ENCODE data around the gene ABCC4.

Gene ABCC4

DNA sequence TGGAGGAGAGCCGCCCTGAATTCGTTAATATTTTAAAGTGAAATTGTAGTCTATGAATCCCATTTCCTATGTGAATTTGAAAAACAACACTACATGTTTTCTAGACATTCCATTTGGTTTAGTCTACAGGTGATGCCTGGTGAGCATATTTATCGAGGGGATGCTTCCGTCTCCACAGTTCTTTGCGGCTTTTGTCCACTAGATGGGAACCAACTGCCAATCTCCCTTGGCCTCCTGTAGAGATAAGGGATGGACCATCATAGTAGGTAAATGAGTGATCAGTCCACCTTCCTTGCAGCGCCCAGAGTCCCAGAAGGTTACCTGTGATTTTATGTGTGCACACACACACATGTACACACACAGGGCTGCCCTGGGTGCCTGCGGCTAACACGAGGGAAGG lies 299.1 kb downstream of the ABCC4 start:
- no peaks in the 10 kb centered on the region for H3K9me3 ChIP-seq (ENCODE audit: control insufficient read depth, low read length)
- H3K27me3 ChIP-seq (replicated peaks; ENCODE audit: control insufficient read depth, insufficient read depth, low read length): no peaks in the 10 kb centered on the region
- H3K4me1 ChIP-seq (ENCODE audit: control insufficient read depth, insufficient read depth, low read length): peaks cover 14% of the 10 kb centered on the region
- no peaks in the 10 kb centered on the region for H3K36me3 ChIP-seq (ENCODE audit: control insufficient read depth, insufficient read depth, low read length, severe bottlenecking)
- no peak for DNase-seq (ENCODE audit: low read depth)
- no peak overlapping the region for H3K9ac ChIP-seq (ENCODE audit: low read length)
- no peak overlapping the region for H3K4me3 ChIP-seq (ENCODE audit: low read length)

DNA sequence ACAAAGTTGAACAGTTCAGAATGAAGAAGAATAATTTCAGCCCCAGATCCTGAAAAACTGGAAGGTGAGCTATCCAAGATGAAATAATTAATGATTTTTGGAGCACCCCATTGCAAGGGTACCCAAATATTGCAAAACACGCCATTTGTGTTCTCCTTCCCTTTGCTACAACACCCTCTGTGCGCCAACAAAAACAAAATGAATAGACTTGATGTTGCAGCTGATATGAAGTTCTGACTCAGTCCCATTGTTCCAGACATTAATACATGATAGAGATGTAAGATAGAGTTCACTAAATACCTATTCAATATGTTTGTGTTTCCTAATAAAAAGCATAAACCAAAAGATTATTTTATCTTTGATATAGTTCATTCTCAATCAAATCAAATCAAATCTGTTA lies 301.4 kb downstream of the ABCC4 start:
- no peak overlapping the region for H3K9ac ChIP-seq (ENCODE audit: low read length)
- peak; percentile 3 for DNase-seq (ENCODE audit: low read depth)
- H3K36me3 ChIP-seq (ENCODE audit: control insufficient read depth, insufficient read depth, low read length, severe bottlenecking): no peaks in the 10 kb centered on the region
- no peaks in the 10 kb centered on the region for H3K27me3 ChIP-seq (replicated peaks; ENCODE audit: control insufficient read depth, insufficient read depth, low read length)
- no peak overlapping the region for H3K4me3 ChIP-seq (ENCODE audit: low read length)
- peaks cover 15% of the 10 kb centered on the region for H3K4me1 ChIP-seq (ENCODE audit: control insufficient read depth, insufficient read depth, low read length)
- no peaks in the 10 kb centered on the region for H3K9me3 ChIP-seq (ENCODE audit: control insufficient read depth, low read length)

DNA sequence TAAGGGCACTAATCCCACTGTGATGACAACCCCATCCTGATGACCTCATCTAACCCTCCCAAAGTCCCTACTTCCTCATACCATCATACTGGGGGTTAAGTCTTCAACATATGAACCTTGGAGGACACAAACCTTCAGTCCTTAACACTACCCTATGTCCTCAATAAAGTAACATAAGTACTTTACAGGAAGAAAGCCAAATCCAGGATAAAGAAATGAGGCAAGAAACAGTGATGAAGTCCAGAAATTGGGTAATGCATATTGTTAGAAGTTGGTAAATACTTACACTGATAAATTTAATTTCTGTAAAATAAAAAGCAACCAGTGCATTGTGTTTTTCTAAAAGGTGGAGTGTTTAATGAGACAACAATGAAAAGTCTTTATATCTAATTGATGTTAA lies 304.1 kb downstream of the ABCC4 start:
- H3K9ac ChIP-seq (ENCODE audit: low read length): no peak overlapping the region
- H3K27me3 ChIP-seq (replicated peaks; ENCODE audit: control insufficient read depth, insufficient read depth, low read length): no peaks in the 10 kb centered on the region
- H3K4me3 ChIP-seq (ENCODE audit: low read length): no peak overlapping the region
- peaks cover 19% of the 10 kb centered on the region for H3K4me1 ChIP-seq (ENCODE audit: control insufficient read depth, insufficient read depth, low read length)
- no peaks in the 10 kb centered on the region for H3K9me3 ChIP-seq (ENCODE audit: control insufficient read depth, low read length)
- peak; percentile 22 for DNase-seq (ENCODE audit: low read depth)
- no peaks in the 10 kb centered on the region for H3K36me3 ChIP-seq (ENCODE audit: control insufficient read depth, insufficient read depth, low read length, severe bottlenecking)

DNA sequence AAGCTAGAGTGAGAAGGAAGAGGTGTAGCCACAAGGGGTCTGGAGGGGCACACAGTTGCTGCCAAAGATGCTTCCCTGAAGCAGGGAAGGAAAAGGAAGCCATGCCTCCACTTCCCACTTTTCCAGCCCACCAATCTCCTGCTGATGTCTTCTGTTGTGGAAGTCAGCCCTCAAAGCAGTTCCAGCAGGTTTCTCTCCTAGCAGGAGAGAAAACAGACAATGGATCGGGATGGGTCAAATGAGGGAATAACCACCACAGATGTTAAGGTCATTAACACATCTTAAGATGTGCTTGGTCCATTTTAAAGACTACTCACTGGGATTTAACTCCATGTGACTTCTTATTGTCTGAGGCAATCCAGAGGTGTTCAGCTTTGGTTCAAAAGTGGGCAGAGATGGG lies 304.8 kb downstream of the ABCC4 start:
- no peaks in the 10 kb centered on the region for H3K9me3 ChIP-seq (ENCODE audit: control insufficient read depth, low read length)
- H3K36me3 ChIP-seq (ENCODE audit: control insufficient read depth, insufficient read depth, low read length, severe bottlenecking): no peaks in the 10 kb centered on the region
- H3K4me3 ChIP-seq (ENCODE audit: low read length): no peak overlapping the region
- H3K27me3 ChIP-seq (replicated peaks; ENCODE audit: control insufficient read depth, insufficient read depth, low read length): no peaks in the 10 kb centered on the region
- H3K4me1 ChIP-seq (ENCODE audit: control insufficient read depth, insufficient read depth, low read length): peaks cover 22% of the 10 kb centered on the region
- H3K9ac ChIP-seq (ENCODE audit: low read length): no peak overlapping the region
- DNase-seq (ENCODE audit: low read depth): no peak

DNA sequence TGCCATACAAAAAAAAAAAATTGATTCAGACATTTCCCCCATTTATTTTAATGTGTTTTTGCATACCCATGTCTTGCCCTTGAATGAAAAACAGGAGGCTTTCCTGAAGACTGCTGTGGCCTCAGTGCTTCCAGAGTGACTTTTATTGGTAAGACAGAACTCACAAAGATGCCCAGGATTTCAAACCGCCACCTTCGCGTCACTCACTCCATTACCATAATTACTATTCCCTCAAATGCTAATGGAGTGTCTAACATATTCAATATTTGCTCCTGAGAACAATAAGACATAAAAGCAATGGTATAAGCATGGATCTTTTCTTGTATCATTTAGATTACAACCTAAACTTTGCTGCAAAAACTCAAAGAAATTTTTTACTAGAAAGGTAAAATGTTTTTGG lies 306.7 kb downstream of the ABCC4 start:
- H3K4me3 ChIP-seq (ENCODE audit: low read length): no peak overlapping the region
- no peak for DNase-seq (ENCODE audit: low read depth)
- no peak overlapping the region for H3K9ac ChIP-seq (ENCODE audit: low read length)
- H3K27me3 ChIP-seq (replicated peaks; ENCODE audit: control insufficient read depth, insufficient read depth, low read length): no peaks in the 10 kb centered on the region
- H3K36me3 ChIP-seq (ENCODE audit: control insufficient read depth, insufficient read depth, low read length, severe bottlenecking): no peaks in the 10 kb centered on the region
- H3K9me3 ChIP-seq (ENCODE audit: control insufficient read depth, low read length): no peaks in the 10 kb centered on the region
- peaks cover 22% of the 10 kb centered on the region for H3K4me1 ChIP-seq (ENCODE audit: control insufficient read depth, insufficient read depth, low read length)

DNA sequence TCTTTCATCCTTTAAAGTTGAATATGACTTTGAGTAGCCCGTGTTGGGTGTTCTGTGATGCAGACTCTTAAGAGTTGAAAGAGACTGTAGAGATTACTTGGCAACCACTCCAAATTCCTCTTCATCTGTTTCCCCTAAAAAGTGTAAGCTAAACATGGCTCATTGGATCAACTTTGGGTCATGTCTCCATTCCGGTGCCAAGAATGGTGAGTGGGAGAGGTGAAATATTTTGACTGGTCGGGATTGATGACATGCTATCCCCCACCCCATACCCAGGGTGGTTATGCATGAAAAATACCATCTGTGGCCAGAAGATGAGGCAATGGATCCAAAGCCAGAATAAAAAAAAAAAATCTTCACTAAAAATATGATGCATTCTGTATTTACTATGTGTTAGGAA lies 307.6 kb downstream of the ABCC4 start:
- no peaks in the 10 kb centered on the region for H3K9me3 ChIP-seq (ENCODE audit: control insufficient read depth, low read length)
- H3K4me1 ChIP-seq (ENCODE audit: control insufficient read depth, insufficient read depth, low read length): peaks cover 22% of the 10 kb centered on the region
- peak; percentile 52 for DNase-seq (ENCODE audit: low read depth)
- H3K36me3 ChIP-seq (ENCODE audit: control insufficient read depth, insufficient read depth, low read length, severe bottlenecking): no peaks in the 10 kb centered on the region
- H3K27me3 ChIP-seq (replicated peaks; ENCODE audit: control insufficient read depth, insufficient read depth, low read length): no peaks in the 10 kb centered on the region
- H3K9ac ChIP-seq (ENCODE audit: low read length): no peak overlapping the region
- H3K4me3 ChIP-seq (ENCODE audit: low read length): no peak overlapping the region

DNA sequence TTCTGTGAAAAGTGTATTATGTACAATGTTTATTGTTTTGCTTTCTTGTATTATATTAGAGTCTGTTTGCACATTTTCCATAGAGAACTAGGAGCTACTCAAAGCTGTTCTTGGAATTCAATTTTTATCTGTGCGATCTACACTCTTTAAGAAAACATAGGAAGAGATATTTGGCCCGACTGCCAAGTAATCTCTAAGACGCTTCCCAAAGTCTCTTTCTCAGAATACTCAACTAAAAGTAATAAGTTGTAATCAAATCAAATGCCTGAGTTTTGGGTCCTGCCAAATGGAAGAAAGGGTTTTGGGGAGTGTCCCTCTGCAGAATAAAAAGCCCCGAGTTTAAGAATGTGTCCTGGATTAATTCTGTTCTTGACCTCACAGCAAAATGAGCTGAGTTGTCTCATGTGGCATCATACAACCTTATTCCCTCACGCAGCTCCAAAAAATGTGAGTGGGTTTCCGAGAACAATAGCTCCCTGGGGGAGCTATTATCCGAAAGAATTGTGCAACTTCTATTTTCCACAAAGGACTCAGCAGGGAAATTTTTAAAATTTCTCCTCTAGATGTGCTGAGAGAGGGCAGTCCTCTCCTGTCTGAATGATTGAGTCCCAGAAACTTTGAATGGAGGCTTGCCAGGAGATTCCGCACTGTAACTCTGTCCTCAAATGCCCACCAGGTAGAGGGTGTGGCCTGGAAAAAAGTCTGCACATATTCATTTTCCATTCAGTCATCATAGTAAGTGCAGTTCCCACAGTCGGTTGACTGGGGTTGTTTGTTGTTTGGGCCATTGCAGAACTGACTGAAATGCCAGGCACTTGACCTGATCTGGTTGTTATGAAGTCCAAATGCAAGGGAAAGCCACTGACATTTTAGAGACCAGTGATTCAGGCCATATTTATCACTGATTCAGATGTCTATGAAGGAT lies 309.0 kb downstream of the ABCC4 start:
- Histone ChIP-seq H3K4me1 (ENCODE audit: control insufficient read depth, insufficient read depth, low read length) (peaks cover 22% of the 10 kb centered on the region), H3K27me3 (replicated peaks; ENCODE audit: control insufficient read depth, insufficient read depth, low read length) (no peaks in the 10 kb centered on the region), H3K9me3 (ENCODE audit: control insufficient read depth, low read length) (no peaks in the 10 kb centered on the region), H3K36me3 (ENCODE audit: control insufficient read depth, insufficient read depth, low read length, severe bottlenecking) (no peaks in the 10 kb centered on the region), H3K9ac (ENCODE audit: low read length) (no peak overlapping the region), H3K4me3 (ENCODE audit: low read length) (peak overlapping the region; percentile 49)
- peak; percentile 53 for DNase-seq (ENCODE audit: low read depth)

DNA sequence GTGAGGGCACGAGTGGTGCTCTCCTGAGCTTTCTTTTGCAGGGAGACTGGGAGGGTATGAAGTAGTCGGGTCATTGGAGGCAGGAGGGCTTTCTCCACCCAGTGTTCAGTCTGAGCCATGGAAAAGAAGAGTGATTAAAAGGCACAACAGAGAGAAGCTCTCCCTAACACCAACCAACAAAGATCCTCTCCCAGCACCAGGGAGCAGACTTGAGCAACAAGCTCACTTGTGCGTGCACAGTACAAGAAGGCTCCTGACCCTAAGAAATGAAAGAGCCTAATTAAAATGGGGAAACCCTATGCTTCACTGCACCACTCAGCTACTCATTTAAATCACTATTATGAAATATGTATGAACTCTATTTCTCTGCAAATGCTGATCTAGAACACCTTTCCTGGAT lies 312.6 kb downstream of the ABCC4 start:
- no peaks in the 10 kb centered on the region for H3K9me3 ChIP-seq (ENCODE audit: control insufficient read depth, low read length)
- H3K4me3 ChIP-seq (ENCODE audit: low read length): no peak overlapping the region
- no peaks in the 10 kb centered on the region for H3K36me3 ChIP-seq (ENCODE audit: control insufficient read depth, insufficient read depth, low read length, severe bottlenecking)
- H3K4me1 ChIP-seq (ENCODE audit: control insufficient read depth, insufficient read depth, low read length): peaks cover 19% of the 10 kb centered on the region
- H3K27me3 ChIP-seq (replicated peaks; ENCODE audit: control insufficient read depth, insufficient read depth, low read length): no peaks in the 10 kb centered on the region
- no peak overlapping the region for H3K9ac ChIP-seq (ENCODE audit: low read length)
- peak; percentile 41 for DNase-seq (ENCODE audit: low read depth)

DNA sequence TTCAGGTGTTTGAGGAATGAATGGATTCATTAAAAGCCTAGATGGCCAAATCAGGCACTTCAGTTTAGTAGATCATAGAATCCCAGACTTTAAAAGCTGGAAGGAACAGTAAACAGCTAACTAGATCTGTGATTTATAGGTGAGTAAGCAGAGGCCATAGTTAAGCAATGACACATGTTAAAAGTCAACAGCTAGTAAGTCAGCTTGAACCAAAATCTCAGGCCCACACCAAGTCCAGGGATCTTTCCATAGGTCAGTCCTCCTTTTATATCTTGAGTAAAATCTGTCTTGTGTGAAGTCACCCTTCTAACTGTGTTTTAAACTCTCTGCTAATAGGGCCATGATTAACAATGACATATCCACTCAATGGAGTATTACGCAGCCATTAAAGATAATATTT lies 313.4 kb downstream of the ABCC4 start:
- no peaks in the 10 kb centered on the region for H3K36me3 ChIP-seq (ENCODE audit: control insufficient read depth, insufficient read depth, low read length, severe bottlenecking)
- H3K27me3 ChIP-seq (replicated peaks; ENCODE audit: control insufficient read depth, insufficient read depth, low read length): no peaks in the 10 kb centered on the region
- H3K9me3 ChIP-seq (ENCODE audit: control insufficient read depth, low read length): no peaks in the 10 kb centered on the region
- no peak for DNase-seq (ENCODE audit: low read depth)
- H3K4me3 ChIP-seq (ENCODE audit: low read length): no peak overlapping the region
- no peak overlapping the region for H3K9ac ChIP-seq (ENCODE audit: low read length)
- H3K4me1 ChIP-seq (ENCODE audit: control insufficient read depth, insufficient read depth, low read length): peaks cover 11% of the 10 kb centered on the region

DNA sequence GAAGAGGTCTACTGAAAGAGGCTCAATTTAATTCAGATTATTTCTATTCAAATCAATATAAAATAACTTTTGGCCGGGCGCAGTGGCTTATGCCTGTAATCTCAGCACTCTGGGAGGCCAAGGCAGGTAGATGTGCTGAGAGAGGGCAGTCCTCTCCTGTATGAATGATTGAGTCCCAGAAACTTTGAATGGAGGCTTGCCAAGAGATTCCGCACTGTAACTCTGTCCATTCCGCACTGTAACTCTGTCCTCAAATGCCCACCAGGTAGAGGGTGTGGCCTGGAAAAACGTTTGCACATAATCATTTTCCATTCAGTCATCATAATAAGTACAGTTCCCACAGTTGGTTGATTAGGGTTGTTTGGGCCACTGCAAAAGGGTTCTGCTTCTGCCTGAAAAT lies 314.2 kb downstream of the ABCC4 start:
- no peaks in the 10 kb centered on the region for H3K27me3 ChIP-seq (replicated peaks; ENCODE audit: control insufficient read depth, insufficient read depth, low read length)
- H3K4me3 ChIP-seq (ENCODE audit: low read length): no peak overlapping the region
- no peak overlapping the region for H3K9ac ChIP-seq (ENCODE audit: low read length)
- no peaks in the 10 kb centered on the region for H3K9me3 ChIP-seq (ENCODE audit: control insufficient read depth, low read length)
- no peaks in the 10 kb centered on the region for H3K36me3 ChIP-seq (ENCODE audit: control insufficient read depth, insufficient read depth, low read length, severe bottlenecking)
- H3K4me1 ChIP-seq (ENCODE audit: control insufficient read depth, insufficient read depth, low read length): peaks cover 3% of the 10 kb centered on the region
- DNase-seq (ENCODE audit: low read depth): no peak

DNA sequence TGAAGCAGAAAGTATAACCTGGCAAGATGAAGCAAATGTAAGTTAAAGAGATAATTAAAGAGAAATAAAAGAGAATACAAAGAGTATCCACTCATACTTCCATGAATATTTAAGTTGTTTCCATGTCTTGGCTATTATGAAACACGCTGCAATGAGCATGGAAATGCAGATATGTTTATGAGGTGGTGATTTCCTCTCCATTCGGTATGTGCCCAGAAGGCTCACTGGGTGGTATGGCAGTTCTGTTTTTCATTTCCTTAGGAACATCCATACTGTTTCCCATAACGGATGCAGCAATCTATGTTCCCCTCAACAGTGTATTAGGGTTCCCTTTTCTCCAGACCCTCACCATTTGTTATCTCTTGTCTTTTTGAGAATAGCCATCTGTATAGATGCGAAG lies 316.3 kb downstream of the ABCC4 start:
- Histone ChIP-seq H3K27me3 (replicated peaks; ENCODE audit: control insufficient read depth, insufficient read depth, low read length) (no peaks in the 10 kb centered on the region), H3K4me3 (ENCODE audit: low read length) (no peak overlapping the region), H3K9ac (ENCODE audit: low read length) (no peak overlapping the region), H3K9me3 (ENCODE audit: control insufficient read depth, low read length) (no peaks in the 10 kb centered on the region), H3K4me1 (ENCODE audit: control insufficient read depth, insufficient read depth, low read length) (no peaks in the 10 kb centered on the region), H3K36me3 (ENCODE audit: control insufficient read depth, insufficient read depth, low read length, severe bottlenecking) (no peaks in the 10 kb centered on the region)
- DNase-seq (ENCODE audit: low read depth): no peak

DNA sequence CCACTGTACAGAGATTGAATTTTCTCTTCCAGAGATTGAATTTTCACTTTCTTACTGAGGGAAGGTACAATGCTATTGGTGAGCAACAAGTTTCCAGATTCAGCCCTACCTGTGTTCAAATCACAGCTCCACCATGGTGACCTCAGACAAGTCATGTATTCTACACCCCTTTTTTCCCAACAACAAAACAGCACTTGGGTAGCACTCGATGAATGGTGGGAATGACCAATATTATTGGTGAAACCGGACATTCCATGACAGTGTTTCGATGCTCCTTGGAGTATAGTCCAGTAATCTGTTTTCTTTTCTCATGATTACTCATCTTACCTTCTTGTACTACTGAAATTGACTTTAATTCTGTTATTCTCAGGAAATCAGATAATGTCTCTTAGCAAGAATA lies 322.7 kb downstream of the ABCC4 start:
- no peak overlapping the region for H3K9ac ChIP-seq (ENCODE audit: low read length)
- no peak for DNase-seq (ENCODE audit: low read depth)
- no peaks in the 10 kb centered on the region for H3K36me3 ChIP-seq (ENCODE audit: control insufficient read depth, insufficient read depth, low read length, severe bottlenecking)
- no peaks in the 10 kb centered on the region for H3K4me1 ChIP-seq (ENCODE audit: control insufficient read depth, insufficient read depth, low read length)
- no peak overlapping the region for H3K4me3 ChIP-seq (ENCODE audit: low read length)
- peaks cover 8% of the 10 kb centered on the region for H3K27me3 ChIP-seq (replicated peaks; ENCODE audit: control insufficient read depth, insufficient read depth, low read length)
- H3K9me3 ChIP-seq (ENCODE audit: control insufficient read depth, low read length): peaks cover 6% of the 10 kb centered on the region
